ENCODE measurements around the gene LRP4. TPM values are rescaled to one million over a fixed set of nuclear protein-coding genes. Genes with fewer than 3 reads are reported as not detected.

Gene LRP4
- total and polyA plus RNA-seq, 2 donors (not counting 3 experiments of a cell fraction or from before 2014, with no cell fraction given): 0.86 to 2.0 TPM

GRCh38 chr11:46834821-46835220 lies 83.5 kb downstream of the LRP4 start:
- no peak overlapping the region for H3K4me3 ChIP-seq (replicated peaks in 1 of 3; ENCODE audit: insufficient read depth in 1 of 3, low read depth in 1 of 3, low read length in 3 of 3)
- no peak overlapping the region for H3K9ac ChIP-seq (replicated peaks; ENCODE audit: extremely low read depth, insufficient read depth, low read length)
- no peaks in the 10 kb centered on the region for H3K9me1 ChIP-seq (replicated peaks; ENCODE audit: control insufficient read depth, extremely low read depth, insufficient read depth, low read length)
- intact Hi-C loops (cut with micrococcal nuclease): no loop called here
- H3K36me3 ChIP-seq (ENCODE audit: control insufficient read depth in 2 of 2, extremely low read depth in 1 of 2, insufficient read depth in 2 of 2, low read length in 2 of 2): no peaks in the 10 kb centered on the region
- H3K4me2 ChIP-seq (ENCODE audit: insufficient read depth, low read length): no peak overlapping the region
- dilution Hi-C loops (cut with MboI; ENCODE audit: extremely low pct_ligation_motif_present, low sequenced_read_pairs): no loop called here
- H2AFZ ChIP-seq (ENCODE audit: low read depth, low read length): no peak overlapping the region
- ChIA-PET POLR2A (no interaction called here), CTCF (interaction anchor here (1.7 kb wide), 1 partner anchor 8 kb away, joined by 4 read pairs; no protein-coding TSS in a partner anchor)
- no peak overlapping the region for H3K27ac ChIP-seq (ENCODE audit: insufficient read depth, low read depth, low read length)
- DNase-seq (ENCODE audit: low read depth, low spot score) (no peak), FAIRE-seq (no peak)
- peaks cover 97% of the 10 kb centered on the region for H3K79me2 ChIP-seq (ENCODE audit: control insufficient read depth, insufficient read depth, low read length)
- H3K9me3 ChIP-seq (replicated peaks; ENCODE audit: control insufficient read depth, insufficient read depth, low read length): no peaks in the 10 kb centered on the region
- BruUV-seq (replicated peaks): no TSS peak
- H3K4me1 ChIP-seq (ENCODE audit: control insufficient read depth, extremely low read depth, insufficient read depth, low read length): no peaks in the 10 kb centered on the region
- H4K20me1 ChIP-seq (replicated peaks; ENCODE audit: control insufficient read depth, extremely low read depth, insufficient read depth, low read length): peaks cover 2% of the 10 kb centered on the region
- no peaks in the 10 kb centered on the region for H3K27me3 ChIP-seq (ENCODE audit: control insufficient read depth in 2 of 2, insufficient read depth in 2 of 2, low read length in 2 of 2)
- TF ChIP-seq POLR2AphosphoS5 (IDR thresholded peaks at IDR 0.05; ENCODE audit: insufficient read depth, low read depth, low read length) (no peak), POLR2A (IDR thresholded peaks at IDR 0.05; ENCODE audit: low read depth, low read length) (no peak), EZH2 (IDR thresholded peaks at IDR 0.05; ENCODE audit: borderline replicate concordance, low read depth, low read length, severe bottlenecking) (no peak), JUN (IDR thresholded peaks at IDR 0.05; ENCODE audit: borderline replicate concordance, insufficient read depth, insufficient read length, low read depth) (no peak), GATA2 (IDR thresholded peaks at IDR 0.05; ENCODE audit: insufficient read depth, insufficient read length, low read depth, low read length) (no peak), MYC (IDR thresholded peaks at IDR 0.05; ENCODE audit: low read depth, low read length) (no peak), FOS (IDR thresholded peaks at IDR 0.05; ENCODE audit: borderline replicate concordance, insufficient read depth, low read length) (no peak)
- TF ChIP-seq, protein P1, sequence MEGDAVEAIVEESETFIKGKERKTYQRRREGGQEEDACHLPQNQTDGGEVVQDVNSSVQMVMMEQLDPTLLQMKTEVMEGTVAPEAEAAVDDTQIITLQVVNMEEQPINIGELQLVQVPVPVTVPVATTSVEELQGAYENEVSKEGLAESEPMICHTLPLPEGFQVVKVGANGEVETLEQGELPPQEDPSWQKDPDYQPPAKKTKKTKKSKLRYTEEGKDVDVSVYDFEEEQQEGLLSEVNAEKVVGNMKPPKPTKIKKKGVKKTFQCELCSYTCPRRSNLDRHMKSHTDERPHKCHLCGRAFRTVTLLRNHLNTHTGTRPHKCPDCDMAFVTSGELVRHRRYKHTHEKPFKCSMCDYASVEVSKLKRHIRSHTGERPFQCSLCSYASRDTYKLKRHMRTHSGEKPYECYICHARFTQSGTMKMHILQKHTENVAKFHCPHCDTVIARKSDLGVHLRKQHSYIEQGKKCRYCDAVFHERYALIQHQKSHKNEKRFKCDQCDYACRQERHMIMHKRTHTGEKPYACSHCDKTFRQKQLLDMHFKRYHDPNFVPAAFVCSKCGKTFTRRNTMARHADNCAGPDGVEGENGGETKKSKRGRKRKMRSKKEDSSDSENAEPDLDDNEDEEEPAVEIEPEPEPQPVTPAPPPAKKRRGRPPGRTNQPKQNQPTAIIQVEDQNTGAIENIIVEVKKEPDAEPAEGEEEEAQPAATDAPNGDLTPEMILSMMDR (IDR thresholded peaks at IDR 0.05; ENCODE audit: extremely low read depth in 1 of 2, insufficient read depth in 1 of 2, low read depth in 1 of 2, low read length in 2 of 2): no peak
- TF ChIP-seq, protein P2, sequence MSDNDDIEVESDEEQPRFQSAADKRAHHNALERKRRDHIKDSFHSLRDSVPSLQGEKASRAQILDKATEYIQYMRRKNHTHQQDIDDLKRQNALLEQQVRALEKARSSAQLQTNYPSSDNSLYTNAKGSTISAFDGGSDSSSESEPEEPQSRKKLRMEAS (IDR thresholded peaks at IDR 0.05; ENCODE audit: insufficient read depth, insufficient read length): no peak
